Measurements from ENCODE around the gene ZSCAN10. TPM values are rescaled to one million over a fixed set of nuclear protein-coding genes. Genes with fewer than 3 reads are reported as not detected.
A peak's percentile ranks its signal among the peaks of the same experiment; 100 is the strongest.

ZSCAN10 gene
- total RNA-seq, 1 donor = not detected

- no peak for DNase-seq (ENCODE audit: low read depth)
- no peak for TF ChIP-seq CTCF (IDR thresholded peaks at IDR 0.05; ENCODE audit: insufficient read depth, low read depth, low read length)
Measured at GRCh38 chr16:3089717-3090592, 9.1 kb downstream of the ZSCAN10 start.

GRCh38 chr16:3088925-3089716 lies 10.0 kb downstream of the ZSCAN10 start:
- TF ChIP-seq CTCF (IDR thresholded peaks at IDR 0.05; ENCODE audit: insufficient read depth, low read depth, low read length) = no peak
- no peak for DNase-seq (ENCODE audit: low read depth)
- no peak overlapping the region for H3K4me3 ChIP-seq (ENCODE audit: low read depth, low read length)

More at GRCh38 chr16:3089717-3090592, 9.1 kb downstream of the ZSCAN10 start:
- no peak overlapping the region for H3K4me3 ChIP-seq (ENCODE audit: low read depth, low read length)

- no peak for TF ChIP-seq CTCF (IDR thresholded peaks at IDR 0.05; ENCODE audit: insufficient read depth, low read depth, low read length)
- DNase-seq (ENCODE audit: low read depth) = no peak
Measured at GRCh38 chr16:3088450-3088849, 10.6 kb downstream of the ZSCAN10 start.

GRCh38 chr16:3087243-3088235 lies 11.6 kb downstream of the ZSCAN10 start:
- no peak overlapping the region for H3K4me3 ChIP-seq (ENCODE audit: low read depth, low read length)
- peak; percentile 37 for TF ChIP-seq CTCF (IDR thresholded peaks at IDR 0.05; ENCODE audit: insufficient read depth, low read depth, low read length)
- no peak for DNase-seq (ENCODE audit: low read depth)

More at GRCh38 chr16:3088450-3088849, 10.6 kb downstream of the ZSCAN10 start:
- H3K4me3 ChIP-seq (ENCODE audit: low read depth, low read length) = no peak overlapping the region

- no peak for TF ChIP-seq CTCF (IDR thresholded peaks at IDR 0.05; ENCODE audit: insufficient read depth, low read depth, low read length)
- no peak overlapping the region for H3K4me3 ChIP-seq (ENCODE audit: low read depth, low read length)
- no peak for DNase-seq (ENCODE audit: low read depth)
Measured at GRCh38 chr16:3086596-3087242, 12.4 kb downstream of the ZSCAN10 start.

All from fibroblast of villous mesenchyme (primary cell).